SK-N-SH (cell line): ENCODE data around the gene KCNB1. TPM values are rescaled to one million over a fixed set of nuclear protein-coding genes. Genes with fewer than 3 reads are reported as not detected.

Source experiments
- CTCF ChIA-PET: fragments of 300-600, 350-600 bp; formaldehyde crosslinking; extraction: SDS; loops from one replicate; lab custom pipeline; 2021; lab: Yijun Ruan, JAX
- POLR2A ChIA-PET: fragments of 350-600 bp; sonication (Branson Sonifier 250); formaldehyde crosslinking; extraction: SDS; loops from one replicate; lab custom pipeline; 2020; ENCODE audit warnings: antibody characterized with exemption, inconsistent platforms; lab: Yijun Ruan, JAX
- DNase-seq: peaks from one replicate; pipeline ENCODE4 v3.0.0; 2012
- H2AFZ ChIP-seq: fragments of 200-600 bp; sonication (generic); 2 replicates; pipeline ENCODE4 v1.8.1; 2016; ENCODE audit warnings: antibody characterized with exemption, mild to moderate bottlenecking, low read depth
- H3F3A ChIP-seq: fragments of 200-600 bp; sonication (generic); replicated peaks from 2 replicates; pipeline ENCODE3; 2016; ENCODE audit warnings: antibody characterized with exemption, mild to moderate bottlenecking; ENCODE audit not compliant: insufficient read depth
- H3K27ac ChIP-seq, 2 experiments: fragments of 200-500 bp in 1 of 2; fragments of 200-600 bp in 1 of 2; sonication (Bioruptor generic) in 1 of 2; sonication (generic), shearing (Covaris generic) in 1 of 2; 2 replicates each; pipeline versions ENCODE4 v1.5.1 to v1.6.1; 2014 to 2016; ENCODE audit warnings: low read depth in 2 of 2, inconsistent platforms in 1 of 2, low read length in 1 of 2, mild to moderate bottlenecking in 1 of 2, mixed read lengths in 1 of 2
- H3K27me3 ChIP-seq: fragments of 200-600 bp; sonication (generic), shearing (Covaris generic); 2 replicates; pipeline ENCODE4 v1.6.1; 2016; ENCODE audit warnings: mixed run types; ENCODE audit not compliant: insufficient read depth
- H3K36me3 ChIP-seq, 2 experiments: fragments of 200-500 bp in 1 of 2; fragments of 200-600 bp in 1 of 2; sonication (Bioruptor generic) in 1 of 2; sonication (generic) in 1 of 2; replicated peaks in 1 of 2; 2 replicates each; pipeline versions ENCODE3 to v1.5.1; 2014 to 2016; ENCODE audit warnings: low read length in 1 of 2, mild to moderate bottlenecking in 1 of 2; ENCODE audit not compliant: insufficient read depth in 2 of 2, control insufficient read depth in 1 of 2
- H3K4me1 ChIP-seq, 2 experiments: fragments of 200-500 bp in 1 of 2; fragments of 200-600 bp in 1 of 2; sonication (Bioruptor generic) in 1 of 2; sonication (generic), shearing (Covaris generic) in 1 of 2; 2 replicates each; pipeline versions ENCODE4 v1.5.1 to v1.6.1; 2014 to 2016; ENCODE audit warnings: low read depth in 1 of 2, low read length in 1 of 2, mixed run types in 1 of 2; ENCODE audit not compliant: insufficient read depth in 2 of 2, control insufficient read depth in 1 of 2
- H3K4me2 ChIP-seq: fragments of 200-600 bp; sonication (generic), shearing (Covaris generic); 2 replicates; pipeline ENCODE4 v1.6.1; 2017; ENCODE audit warnings: mixed run types
- H3K4me3 ChIP-seq, 2 experiments: fragments of 200-500 bp in 1 of 2; fragments of 200-600 bp in 1 of 2; sonication (Bioruptor generic) in 1 of 2; sonication (generic), shearing (Covaris generic) in 1 of 2; 2 replicates each; pipeline versions ENCODE4 v1.5.1 to v1.8.1; 2014 to 2016; ENCODE audit warnings: low read depth in 2 of 2, inconsistent platforms in 1 of 2, low read length in 1 of 2, mild to moderate bottlenecking in 1 of 2, mixed read lengths in 1 of 2, moderate library complexity in 1 of 2
- H3K79me2 ChIP-seq: fragments of 200-600 bp; sonication (generic); 2 replicates; pipeline ENCODE4 v1.8.1; 2017; ENCODE audit warnings: mild to moderate bottlenecking; ENCODE audit not compliant: insufficient read depth
- H3K9ac ChIP-seq: fragments of 200-600 bp; sonication (generic); 2 replicates; pipeline ENCODE4 v1.6.1; 2017; ENCODE audit warnings: mixed run types
- H3K9me2 ChIP-seq: fragments of 200-600 bp; sonication (generic); 2 replicates; pipeline ENCODE4 v1.6.1; 2017; ENCODE audit warnings: mixed run types
- H3K9me3 ChIP-seq: fragments of 200-600 bp; sonication (generic); 2 replicates; pipeline ENCODE4 v1.6.1; 2017; ENCODE audit warnings: mixed run types, mild to moderate bottlenecking, moderate library complexity
- H4K20me1 ChIP-seq: fragments of 200-600 bp; sonication (generic); 2 replicates; pipeline ENCODE4 v1.6.1; 2017; ENCODE audit warnings: mild to moderate bottlenecking, mixed run types; ENCODE audit not compliant: insufficient read depth
- CTCF ChIP-seq: fragments of 200-600 bp; sonication (generic); IDR thresholded peaks from 2 replicates; pipeline ENCODE4 v1.6.1; 2017; ENCODE audit warnings: antibody characterized with exemption, mild to moderate bottlenecking, moderate library complexity
- ELF1 ChIP-seq: IDR thresholded peaks from 2 replicates; pipeline ENCODE4 v1.4.0; 2012
- EP300 ChIP-seq, 2 experiments: IDR thresholded peaks; 2 replicates each; pipeline versions ENCODE4 v1.4.0 to v1.6.1; 2012; ENCODE audit warnings: borderline replicate concordance in 1 of 2, low read depth in 1 of 2, low read length in 1 of 2
- FOSL2 ChIP-seq: IDR thresholded peaks from 2 replicates; pipeline ENCODE4 v1.4.0; 2012; ENCODE audit warnings: low read depth, mild to moderate bottlenecking, moderate library complexity, borderline replicate concordance
- FOXJ3 ChIP-seq: sonication (generic); formaldehyde crosslinking; IDR thresholded peaks from 2 replicates; pipeline ENCODE4 v1.5.1; 2020; ENCODE audit warnings: mild to moderate bottlenecking, missing genetic modification reagents
- FOXM1 ChIP-seq: IDR thresholded peaks from 2 replicates; pipeline ENCODE4 v1.4.0; 2012; ENCODE audit warnings: low read depth, mild to moderate bottlenecking
- GABPA ChIP-seq: IDR thresholded peaks from 2 replicates; pipeline ENCODE4 v1.4.0; 2012; ENCODE audit warnings: low read depth, mild to moderate bottlenecking
- POLR2AphosphoS5 ChIP-seq: IDR thresholded peaks from 2 replicates; pipeline ENCODE4 v1.6.1; 2012; ENCODE audit warnings: low read depth, low read length
- RAD21 ChIP-seq: IDR thresholded peaks from 2 replicates; pipeline ENCODE4 v1.6.1; 2012; ENCODE audit warnings: mild to moderate bottlenecking, low read length
- RCOR1 ChIP-seq: fragments of 150-350 bp; IDR thresholded peaks from 2 replicates; pipeline ENCODE4 v1.6.1; 2017; ENCODE audit warnings: antibody characterized with exemption, low read length
- REST ChIP-seq: IDR thresholded peaks from 2 replicates; pipeline ENCODE4 v1.6.1; 2012; ENCODE audit warnings: mild to moderate bottlenecking, low read depth, low read length, moderate library complexity
- RFX5 ChIP-seq: IDR thresholded peaks from 2 replicates; pipeline ENCODE4 v1.6.1; 2012; ENCODE audit warnings: mild to moderate bottlenecking, improper control_type of control experiment, low read length
- SIN3A ChIP-seq: IDR thresholded peaks from 2 replicates; pipeline ENCODE4 v1.6.1; 2012; ENCODE audit warnings: low read depth, mild to moderate bottlenecking, low read length, moderate library complexity, borderline replicate concordance
- SMC3 ChIP-seq: IDR thresholded peaks from 2 replicates; pipeline ENCODE4 v1.6.1; 2012; ENCODE audit warnings: low read depth, low read length, improper control_type of control experiment
- TEAD4 ChIP-seq: IDR thresholded peaks from 2 replicates; pipeline ENCODE4 v1.4.0; 2012; ENCODE audit warnings: mild to moderate bottlenecking, borderline replicate concordance; ENCODE audit not compliant: insufficient read depth
- USF1 ChIP-seq: IDR thresholded peaks from 2 replicates; pipeline ENCODE4 v1.4.0; 2012; ENCODE audit warnings: low read depth, borderline replicate concordance
- ZBTB33 ChIP-seq: IDR thresholded peaks from 2 replicates; pipeline ENCODE4 v1.4.0; 2012; ENCODE audit warnings: low read depth, borderline replicate concordance
- WGBS: methylation state at CpG from one replicate; pipeline ENCODE4 v1.1.6; 2017; ENCODE audit warnings: low lambda C conversion rate; 5-methylcytosine and 5-hydroxymethylcytosine counted together
- polyA plus RNA-seq, 3 experiments: library from polyadenylated mRNA; depleted of rRNA; stranded (reverse); fragments of >200 nt; gene quantifications; 2 replicates each; pipeline ENCODE4 v1.2.3, GENCODE V29; 2012

KCNB1 gene
- polyA plus RNA-seq, 1 of the 3 experiments (the other 2 are of a cell fraction) = 0.82 TPM

- Histone ChIP-seq H3K4me2 (no peak overlapping the region), H3K4me3 (no peak overlapping the region), H3K27ac (no peak overlapping the region), H3F3A (no peaks in the 10 kb centered on the region), H3K79me2 (no peaks in the 10 kb centered on the region), H4K20me1 (no peaks in the 10 kb centered on the region), H3K27me3 (peaks cover 12% of the 10 kb centered on the region), H3K9ac (no peak overlapping the region), H3K9me2 (no peaks in the 10 kb centered on the region), H2AFZ (no peak overlapping the region), H3K9me3 (no peaks in the 10 kb centered on the region), H3K36me3 (no peaks in the 10 kb centered on the region), H3K4me1 (no peaks in the 10 kb centered on the region)
- no peak for TF ChIP-seq CTCF
- TF ChIP-seq FOXJ3 (CRISPR knock-in tag) = no peak
- no peak for DNase-seq
- POLR2A ChIA-PET = no interaction called here
- WGBS = 39% methylated on average over 4 of the region's 4 CpGs
- CTCF ChIA-PET = interaction anchor here (1.3 to 5.1 kb wide), 4 partner anchors 9 to 176 kb away, joined by 3 to 37 read pairs (median 18); no protein-coding TSS in a partner anchor
Observed at GRCh38 chr20:49496043-49496442, 13.6 kb upstream of the KCNB1 start.

GRCh38 chr20:49490689-49491088 lies 8.2 kb upstream of the KCNB1 start:
- H4K20me1 ChIP-seq = no peaks in the 10 kb centered on the region
- ChIA-PET POLR2A (no interaction called here), CTCF (interaction anchor here (1.2 to 1.5 kb wide), 4 partner anchors 18 to 156 kb away, joined by 5 to 6 read pairs (median 5); no protein-coding TSS in a partner anchor)
- H3K36me3 ChIP-seq = no peaks in the 10 kb centered on the region
- no peaks in the 10 kb centered on the region for H3K9me3 ChIP-seq
- H3K9ac ChIP-seq = no peak overlapping the region
- H3K4me2 ChIP-seq = no peak overlapping the region
- H3K27me3 ChIP-seq = peaks cover 26% of the 10 kb centered on the region; the same call in 1 of the 2 replicates
- H3K4me1 ChIP-seq = no peaks in the 10 kb centered on the region
- H2AFZ ChIP-seq = no peak overlapping the region
- 46% methylated on average over 1 of the region's 1 CpG for WGBS
- H3K9me2 ChIP-seq = no peaks in the 10 kb centered on the region
- H3K79me2 ChIP-seq = no peaks in the 10 kb centered on the region
- DNase-seq = no peak
- TF ChIP-seq FOSL2 = no peak
- no peak for TF ChIP-seq ZBTB33
- no peak for TF ChIP-seq TEAD4
- TF ChIP-seq RAD21 = no peak
- no peak for TF ChIP-seq EP300 (IDR thresholded peaks at IDR 0.05; ENCODE audit: borderline replicate concordance in 1 of 2, low read depth in 1 of 2, low read length in 1 of 2)
- no peak for TF ChIP-seq POLR2AphosphoS5
- no peak for TF ChIP-seq SIN3A
- TF ChIP-seq FOXM1 = no peak
- TF ChIP-seq RCOR1 = no peak
- TF ChIP-seq ELF1 = no peak
- no peak for TF ChIP-seq RFX5
- no peak for TF ChIP-seq SMC3
- no peak for TF ChIP-seq REST
- no peak for TF ChIP-seq USF1
- TF ChIP-seq GABPA = no peak
- TF ChIP-seq, all 33 proteins: peak for 0
- H3F3A ChIP-seq = no peaks in the 10 kb centered on the region
- H3K4me3 ChIP-seq = no peak overlapping the region
- no peak overlapping the region for H3K27ac ChIP-seq
